H1 (cell line): ENCODE measurements around the gene CD300H. TPM values are rescaled to one million over a fixed set of nuclear protein-coding genes. Genes with fewer than 3 reads are reported as not detected.
"Not testable (repeated sequence)": the region's sequence is repeated elsewhere in the genome, so short reads cannot be mapped to it uniquely, and the experiment has no call there.

Experiments used
- CTCF ChIA-PET: fragments of 300-600 bp; sonication (Branson Sonifier 250); formaldehyde crosslinking; loops from one replicate; lab custom pipeline; 2021; ENCODE audit not compliant: partially characterized antibody; lab: Charles Lee
- POLR2A ChIA-PET: fragments of 300-600 bp; sonication (Branson Sonifier 250); formaldehyde crosslinking; loops from one replicate; lab custom pipeline; 2021; ENCODE audit warnings: inconsistent platforms; ENCODE audit not compliant: partially characterized antibody; lab: Charles Lee
- DNase-seq, 2 experiments: peaks; one replicate each; pipeline versions ENCODE4 v3.0.0 to v3.0.0-alpha.2; 2010 to 2022; ENCODE audit warnings: low spot score in 2 of 2, low read depth in 1 of 2, mixed read lengths in 1 of 2
- FAIRE-seq: peaks from 2 replicates; lab custom pipeline; 2011; peaks lifted over from hg19 to GRCh38; lab: Jason Lieb, UNC
- H2AFZ ChIP-seq: 2 replicates; pipeline ENCODE4 v1.8.1; 2012; ENCODE audit warnings: low read length, inconsistent platforms
- H2AK5ac ChIP-seq: 2 replicates; pipeline ENCODE4 v1.6.1; 2013; ENCODE audit warnings: low read depth, low read length
- H2BK120ac ChIP-seq: replicated peaks from 2 replicates; pipeline ENCODE3; 2013; ENCODE audit warnings: low read depth, low read length, inconsistent platforms
- H2BK12ac ChIP-seq: 2 replicates; pipeline ENCODE4 v1.6.1; 2013; ENCODE audit warnings: low read depth, low read length
- H2BK15ac ChIP-seq: 2 replicates; pipeline ENCODE4 v1.6.1; 2013; ENCODE audit warnings: low read length
- H2BK20ac ChIP-seq: 2 replicates; pipeline ENCODE4 v1.6.1; 2013; ENCODE audit warnings: low read length
- H2BK5ac ChIP-seq: 2 replicates; pipeline ENCODE4 v1.6.1; 2013; ENCODE audit warnings: low read depth, low read length
- H3K14ac ChIP-seq: 2 replicates; pipeline ENCODE4 v1.6.1; 2013; ENCODE audit warnings: inconsistent platforms; ENCODE audit not compliant: insufficient read length
- H3K18ac ChIP-seq: 2 replicates; pipeline ENCODE4 v1.6.1; 2013; ENCODE audit warnings: low read length; ENCODE audit errors: extremely low read depth
- H3K23ac ChIP-seq: 2 replicates; pipeline ENCODE4 v1.6.1; 2013; ENCODE audit warnings: inconsistent platforms; ENCODE audit not compliant: insufficient read length
- H3K23me2 ChIP-seq: 2 replicates; pipeline ENCODE4 v1.6.1; 2013; ENCODE audit warnings: low read depth, low read length
- H3K27ac ChIP-seq: 2 replicates; pipeline ENCODE4 v1.6.1; 2011; ENCODE audit warnings: low read depth, low read length, inconsistent platforms
- H3K27me3 ChIP-seq, 4 experiments: replicated peaks in 1 of 4; 1 replicate in 1 of 4; 2 replicates in 3 of 4; pipeline versions ENCODE4 v1.6.1 to v1.8.1; 2011 to 2013; ENCODE audit warnings: low read length in 3 of 4, mild to moderate bottlenecking in 3 of 4, inconsistent platforms in 2 of 4, mixed read lengths in 2 of 4, moderate library complexity in 1 of 4; ENCODE audit not compliant: control insufficient read depth in 3 of 4, insufficient read depth in 3 of 4; ENCODE audit errors: extremely low read depth in 1 of 4
- H3K36me3 ChIP-seq, 4 experiments: 2 replicates each; pipeline versions ENCODE4 v1.6.1 to v1.8.1; 2011 to 2013; ENCODE audit warnings: mild to moderate bottlenecking in 4 of 4, low read length in 3 of 4, moderate library complexity in 2 of 4, control low read depth in 1 of 4, inconsistent platforms in 1 of 4; ENCODE audit not compliant: insufficient read depth in 4 of 4, control insufficient read depth in 2 of 4
- H3K4ac ChIP-seq: replicated peaks from 2 replicates; pipeline ENCODE3; 2013; ENCODE audit warnings: low read length, low read depth, mixed read lengths, inconsistent platforms; ENCODE audit not compliant: insufficient read length
- H3K4me1 ChIP-seq, 4 experiments: replicated peaks in 1 of 4; 1 replicate in 1 of 4; 2 replicates in 3 of 4; pipeline versions ENCODE4 v1.6.1 to v1.8.1; 2011 to 2013; ENCODE audit warnings: low read length in 3 of 4, inconsistent platforms in 2 of 4, mixed read lengths in 1 of 4; ENCODE audit not compliant: insufficient read depth in 4 of 4, control insufficient read depth in 3 of 4
- H3K4me2 ChIP-seq, 2 experiments: 2 replicates each; pipeline versions ENCODE4 v1.6.1 to v1.8.1; 2011 to 2013; ENCODE audit warnings: low read depth in 2 of 2, low read length in 2 of 2, control low read depth in 1 of 2, inconsistent platforms in 1 of 2, mild to moderate bottlenecking in 1 of 2; ENCODE audit not compliant: insufficient read depth in 1 of 2
- H3K4me3 ChIP-seq, 4 experiments: fragments of 200-600, 300-600 bp in 1 of 4; sonication (generic), shearing (Covaris generic), sonication (Bioruptor Twin) in 1 of 4; 2 replicates each; pipeline versions ENCODE4 v1.5.1 to v1.8.1; 2011 to 2016; ENCODE audit warnings: low read length in 4 of 4, low read depth in 3 of 4, control low read depth in 2 of 4, inconsistent platforms in 2 of 4, mild to moderate bottlenecking in 2 of 4, mixed read lengths in 1 of 4, moderate library complexity in 1 of 4; ENCODE audit not compliant: insufficient read depth in 2 of 4; ENCODE audit errors: extremely low read depth in 1 of 4
- H3K56ac ChIP-seq: replicated peaks from 2 replicates; pipeline ENCODE3; 2013; ENCODE audit warnings: low read depth, mild to moderate bottlenecking, mixed read lengths, low read length, inconsistent platforms; ENCODE audit not compliant: insufficient read length
- H3K79me1 ChIP-seq: 2 replicates; pipeline ENCODE4 v1.6.1; 2013; ENCODE audit warnings: low read depth, low read length, control low read depth
- H3K79me2 ChIP-seq, 2 experiments: 2 replicates each; pipeline versions ENCODE4 v1.6.1 to v1.8.1; 2012 to 2013; ENCODE audit warnings: low read length in 2 of 2, mild to moderate bottlenecking in 2 of 2, inconsistent platforms in 1 of 2; ENCODE audit not compliant: insufficient read depth in 2 of 2, control insufficient read depth in 1 of 2
- H3K9ac ChIP-seq, 4 experiments: replicated peaks in 1 of 4; 1 replicate in 1 of 4; 2 replicates in 3 of 4; pipeline versions ENCODE4 v1.6.1 to v1.8.1; 2011 to 2013; ENCODE audit warnings: low read depth in 3 of 4, low read length in 3 of 4, control low read depth in 2 of 4, mild to moderate bottlenecking in 2 of 4, moderate library complexity in 2 of 4, inconsistent platforms in 1 of 4; ENCODE audit errors: extremely low read depth in 1 of 4
- H3K9me3 ChIP-seq, 2 experiments: 2 replicates each; pipeline versions ENCODE4 v1.6.1 to v1.8.1; 2012 to 2013; ENCODE audit warnings: mild to moderate bottlenecking in 2 of 2, moderate library complexity in 2 of 2, control low read depth in 1 of 2, inconsistent platforms in 1 of 2, low read depth in 1 of 2, low read length in 1 of 2, mixed read lengths in 1 of 2; ENCODE audit not compliant: insufficient read depth in 2 of 2
- H4K20me1 ChIP-seq, 2 experiments: replicated peaks in 1 of 2; 2 replicates each; pipeline versions ENCODE3 to v1.8.1; 2011 to 2013; ENCODE audit warnings: inconsistent platforms in 2 of 2, low read length in 2 of 2, mild to moderate bottlenecking in 1 of 2; ENCODE audit not compliant: insufficient read depth in 2 of 2, control insufficient read depth in 1 of 2
- H4K5ac ChIP-seq: 2 replicates; pipeline ENCODE4 v1.6.1; 2013; ENCODE audit warnings: low read length, low read depth, mixed read lengths, inconsistent platforms; ENCODE audit not compliant: insufficient read length
- H4K8ac ChIP-seq: 2 replicates; pipeline ENCODE4 v1.8.0; 2013; ENCODE audit warnings: mild to moderate bottlenecking, moderate library complexity, low read length, inconsistent platforms; ENCODE audit not compliant: insufficient read depth; ENCODE audit errors: extremely low read depth
- H4K91ac ChIP-seq: replicated peaks from 2 replicates; pipeline ENCODE3; 2013; ENCODE audit warnings: low read length, mixed read lengths, inconsistent platforms; ENCODE audit not compliant: insufficient read length
- WGBS, 2 experiments: shearing (Covaris generic) in 1 of 2; methylation state at CpG; one replicate each; pipeline versions ENCODE4 v1.1.6 to v1.1.7; 2013 to 2015; ENCODE audit warnings: low lambda C conversion rate in 2 of 2, mixed read lengths in 2 of 2, inconsistent platforms in 1 of 2, low coverage in 1 of 2, missing lambda C conversion rate in 1 of 2; ENCODE audit not compliant: insufficient replicate concordance in 2 of 2, insufficient coverage in 1 of 2, insufficient read length in 1 of 2; ENCODE audit errors: extremely low coverage in 1 of 2, missing lambda C conversion rate in 1 of 2; 5-methylcytosine and 5-hydroxymethylcytosine counted together
- polyA plus RNA-seq, 7 experiments: library from polyadenylated mRNA; depleted of rRNA in 3 of 7; stranded (reverse) in 5 of 7; unstranded in 2 of 7; fragments of >200 nt in 5 of 7; fragments of 200-250 nt in 2 of 7; gene quantifications; 1 replicate in 5 of 7; 2 replicates in 1 of 7; 4 replicates in 1 of 7; pipeline versions ENCODE4 v1.2.1 to v1.2.3, GENCODE V29; 2011 to 2013; ENCODE audit warnings: missing spikeins in 2 of 7, mixed read lengths in 2 of 7
- total RNA-seq: library from RNA; stranded (reverse); fragmentation: NEBNext Ultra II Directional; extraction: Animal tissue kit (Norgen Biotek cat#: 25700); gene quantifications from 2 replicates; pipeline ENCODE4 v1.2.1, GENCODE V29; 2021

The CD300H gene
- total and polyA plus RNA-seq, 2 of the 8 experiments (the other 6 are each of a cell fraction or from before 2014, with no cell fraction given): not detected

DNA sequence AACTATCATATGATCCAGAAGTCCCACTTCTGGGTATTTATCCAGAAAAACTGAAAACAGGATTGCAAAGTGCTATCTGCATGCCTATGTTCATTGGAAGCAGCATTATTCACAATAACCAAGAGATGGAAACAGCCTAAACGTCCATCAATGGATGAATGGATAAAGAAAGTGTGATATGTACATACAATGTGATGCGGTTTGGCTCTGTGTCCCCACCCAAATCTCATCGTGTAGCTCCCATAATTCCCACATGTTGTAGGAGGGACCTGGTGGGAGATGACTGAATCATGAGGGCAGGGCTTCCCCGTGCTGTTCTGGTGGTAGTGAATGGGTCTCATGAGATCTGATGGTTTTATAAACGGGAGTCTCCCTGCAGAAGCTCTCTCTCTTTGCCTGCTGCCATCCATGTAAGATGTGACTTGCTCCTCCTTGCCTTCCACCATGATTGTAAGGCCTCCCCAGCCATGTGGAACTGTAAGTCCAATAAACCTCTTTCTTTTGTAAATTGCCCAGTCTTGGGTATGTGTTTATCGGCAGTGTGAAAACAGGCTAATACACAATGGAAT lies 48.8 kb downstream of the CD300H start:
- H3K79me1 ChIP-seq, H2AFZ ChIP-seq, H3K4me2 ChIP-seq, H4K20me1 ChIP-seq, H3K27ac ChIP-seq, H2BK15ac ChIP-seq, POLR2A ChIA-PET, H3K4me1 ChIP-seq, H3K23ac ChIP-seq, H4K91ac ChIP-seq, H3K4me3 ChIP-seq, H4K5ac ChIP-seq, H2BK120ac ChIP-seq, H3K14ac ChIP-seq, H2AK5ac ChIP-seq, DNase-seq, H4K8ac ChIP-seq, FAIRE-seq, H3K18ac ChIP-seq, H3K79me2 ChIP-seq, H2BK12ac ChIP-seq, H3K56ac ChIP-seq, H3K23me2 ChIP-seq, H3K36me3 ChIP-seq, H2BK20ac ChIP-seq, H2BK5ac ChIP-seq, H3K27me3 ChIP-seq, H3K4ac ChIP-seq, H3K9ac ChIP-seq: not testable (repeated sequence)
- H3K9me3 ChIP-seq: peaks cover 29 to 32% of the 10 kb centered on the region in 2 experiments
- CTCF ChIA-PET: interaction anchor here (0.7 to 1.1 kb wide), 2 partner anchors 14 to 79 kb away, joined by 3 to 4 read pairs; no protein-coding TSS in a partner anchor
- 90% methylated on average over 6 of the region's 6 CpGs; no CpG with 5 or more reads in 1 of the 2 experiments for WGBS, 2 experiments
